ENCODE data around the gene METRNL. TPM values are rescaled to one million over a fixed set of nuclear protein-coding genes. Genes with fewer than 3 reads are reported as not detected.

METRNL gene
- total RNA-seq, 2 experiments from 2014 or later = 16.9 to 23.3 TPM

DNA sequence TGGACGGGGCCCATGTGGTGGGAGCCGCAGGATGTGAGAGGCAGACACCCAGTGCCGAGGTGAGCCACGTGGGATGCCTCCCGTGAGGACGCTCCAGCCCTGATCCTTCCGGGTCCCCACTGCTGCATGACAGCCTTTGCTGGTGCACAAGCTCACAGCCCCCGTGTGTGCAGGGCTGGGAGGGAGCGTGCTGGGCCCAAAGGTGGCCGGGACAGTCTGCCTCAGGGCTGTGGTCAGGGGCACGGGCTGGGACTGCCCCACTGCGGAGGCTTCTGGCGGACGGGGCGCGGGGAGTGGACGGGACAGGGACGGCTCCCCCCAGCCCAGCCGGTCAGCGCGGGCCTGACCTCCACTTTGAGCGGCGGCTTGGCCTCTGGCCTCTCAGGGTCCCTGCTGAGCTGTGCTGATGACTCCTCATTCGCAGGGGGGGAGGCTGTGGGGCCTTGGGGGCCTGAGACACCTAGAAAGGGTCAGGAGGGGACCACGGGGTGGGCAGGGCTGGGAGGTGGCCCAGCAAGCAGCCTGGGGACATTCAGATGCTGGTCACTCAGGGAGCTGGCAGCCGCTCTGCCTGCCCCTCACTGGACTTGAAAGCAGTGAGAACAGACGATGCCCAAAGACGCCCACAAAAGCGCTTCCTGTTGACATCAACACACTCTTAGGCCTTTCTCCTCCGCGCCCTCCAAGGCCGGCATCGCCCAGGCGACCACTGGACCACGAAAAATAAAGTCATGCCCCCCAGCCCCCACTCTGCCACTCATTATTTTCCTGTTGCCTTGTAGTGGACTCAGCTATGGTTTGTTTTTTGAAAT, 9.3 kb upstream of the METRNL start:
- TF ChIP-seq, protein P1, sequence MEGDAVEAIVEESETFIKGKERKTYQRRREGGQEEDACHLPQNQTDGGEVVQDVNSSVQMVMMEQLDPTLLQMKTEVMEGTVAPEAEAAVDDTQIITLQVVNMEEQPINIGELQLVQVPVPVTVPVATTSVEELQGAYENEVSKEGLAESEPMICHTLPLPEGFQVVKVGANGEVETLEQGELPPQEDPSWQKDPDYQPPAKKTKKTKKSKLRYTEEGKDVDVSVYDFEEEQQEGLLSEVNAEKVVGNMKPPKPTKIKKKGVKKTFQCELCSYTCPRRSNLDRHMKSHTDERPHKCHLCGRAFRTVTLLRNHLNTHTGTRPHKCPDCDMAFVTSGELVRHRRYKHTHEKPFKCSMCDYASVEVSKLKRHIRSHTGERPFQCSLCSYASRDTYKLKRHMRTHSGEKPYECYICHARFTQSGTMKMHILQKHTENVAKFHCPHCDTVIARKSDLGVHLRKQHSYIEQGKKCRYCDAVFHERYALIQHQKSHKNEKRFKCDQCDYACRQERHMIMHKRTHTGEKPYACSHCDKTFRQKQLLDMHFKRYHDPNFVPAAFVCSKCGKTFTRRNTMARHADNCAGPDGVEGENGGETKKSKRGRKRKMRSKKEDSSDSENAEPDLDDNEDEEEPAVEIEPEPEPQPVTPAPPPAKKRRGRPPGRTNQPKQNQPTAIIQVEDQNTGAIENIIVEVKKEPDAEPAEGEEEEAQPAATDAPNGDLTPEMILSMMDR (conservative IDR thresholded peaks at IDR 0.05; ENCODE audit: low read length) = no peak
- no peak for TF ChIP-seq EZH2phosphoT487 (IDR thresholded peaks at IDR 0.05; ENCODE audit: borderline replicate concordance, low read depth, low read length)
- ChIA-PET POLR2A (no interaction called here), CTCF (ENCODE audit: unreplicated experiment) (interaction anchor here (0.5 kb wide), 1 partner anchor 174 kb away, joined by 4 read pairs; no protein-coding TSS in a partner anchor)
- Histone ChIP-seq H3K79me2 (ENCODE audit: insufficient read depth, low read depth, low read length) (no peaks in the 10 kb centered on the region), H3K36me3 (ENCODE audit: insufficient read depth, low read length) (no peaks in the 10 kb centered on the region), H3K4me2 (ENCODE audit: low read length) (no peak overlapping the region), H3K9me2 (ENCODE audit: insufficient read depth, low read length) (no peaks in the 10 kb centered on the region), H3K4me1 (ENCODE audit: insufficient read depth, low read length, poor library complexity, severe bottlenecking) (peaks cover 15% of the 10 kb centered on the region), H4K20me1 (ENCODE audit: insufficient read depth, low read length) (no peaks in the 10 kb centered on the region), H3K9me3 (ENCODE audit: low read length) (no peaks in the 10 kb centered on the region), H3K4me3 (ENCODE audit: low read depth, low read length, poor library complexity, severe bottlenecking) (no peak overlapping the region), H3K27ac (ENCODE audit: low read depth, low read length, poor library complexity, severe bottlenecking) (no peak overlapping the region), H2AFZ (ENCODE audit: low read length) (no peak overlapping the region)
- BruUV-seq (replicated peaks) = no TSS peak
- intact Hi-C loops (cut with micrococcal nuclease; ENCODE audit: unreplicated experiment) = no loop called here
- no peak for DNase-seq (ENCODE audit: low spot score)

DNA sequence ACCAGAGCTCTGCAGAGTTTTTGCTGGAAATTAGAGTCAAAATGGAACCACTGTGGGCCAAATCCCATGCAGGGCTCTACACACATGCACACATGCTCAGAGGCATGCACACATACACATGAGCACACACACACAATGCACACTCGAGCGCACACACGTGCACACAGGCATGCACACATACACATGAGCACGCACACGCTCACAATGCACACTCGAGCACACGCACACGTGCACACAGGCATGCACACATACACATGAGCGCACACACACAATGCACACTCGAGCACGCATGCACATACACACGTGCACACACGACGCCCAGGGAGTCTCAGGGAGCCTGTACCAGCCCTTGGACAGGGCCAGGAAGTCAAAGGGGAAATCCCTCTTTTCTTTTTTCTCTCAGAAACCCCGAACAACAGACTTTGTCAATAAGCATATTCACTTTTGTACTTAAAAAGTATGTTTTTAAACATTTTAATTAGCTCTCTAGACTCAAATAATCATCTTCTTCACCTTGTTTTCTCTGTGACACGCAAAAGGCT, 8.5 kb upstream of the METRNL start:
- Histone ChIP-seq H3K9me2 (ENCODE audit: insufficient read depth, low read length) (no peaks in the 10 kb centered on the region), H3K36me3 (ENCODE audit: insufficient read depth, low read length) (no peaks in the 10 kb centered on the region), H2AFZ (ENCODE audit: low read length) (no peak overlapping the region), H3K27ac (ENCODE audit: low read depth, low read length, poor library complexity, severe bottlenecking) (no peak overlapping the region), H3K9me3 (ENCODE audit: low read length) (no peaks in the 10 kb centered on the region), H3K4me3 (ENCODE audit: low read depth, low read length, poor library complexity, severe bottlenecking) (no peak overlapping the region), H4K20me1 (ENCODE audit: insufficient read depth, low read length) (no peaks in the 10 kb centered on the region), H3K4me1 (ENCODE audit: insufficient read depth, low read length, poor library complexity, severe bottlenecking) (peaks cover 15% of the 10 kb centered on the region), H3K4me2 (ENCODE audit: low read length) (no peak overlapping the region), H3K79me2 (ENCODE audit: insufficient read depth, low read depth, low read length) (no peaks in the 10 kb centered on the region)
- TF ChIP-seq, protein P1 (conservative IDR thresholded peaks at IDR 0.05; ENCODE audit: low read length) = no peak
- TF ChIP-seq EZH2phosphoT487 (IDR thresholded peaks at IDR 0.05; ENCODE audit: borderline replicate concordance, low read depth, low read length) = no peak
- ChIA-PET POLR2A (interaction anchor here (0.6 kb wide), 1 partner anchor 38 kb away, joined by 3 read pairs; no protein-coding TSS in a partner anchor), CTCF (ENCODE audit: unreplicated experiment) (interaction anchor here (0.5 kb wide), 1 partner anchor 175 kb away, joined by 4 read pairs; no protein-coding TSS in a partner anchor)
- no peak for DNase-seq (ENCODE audit: low spot score)
- intact Hi-C loops (cut with micrococcal nuclease; ENCODE audit: unreplicated experiment) = no loop called here
- BruUV-seq (replicated peaks) = no TSS peak

DNA sequence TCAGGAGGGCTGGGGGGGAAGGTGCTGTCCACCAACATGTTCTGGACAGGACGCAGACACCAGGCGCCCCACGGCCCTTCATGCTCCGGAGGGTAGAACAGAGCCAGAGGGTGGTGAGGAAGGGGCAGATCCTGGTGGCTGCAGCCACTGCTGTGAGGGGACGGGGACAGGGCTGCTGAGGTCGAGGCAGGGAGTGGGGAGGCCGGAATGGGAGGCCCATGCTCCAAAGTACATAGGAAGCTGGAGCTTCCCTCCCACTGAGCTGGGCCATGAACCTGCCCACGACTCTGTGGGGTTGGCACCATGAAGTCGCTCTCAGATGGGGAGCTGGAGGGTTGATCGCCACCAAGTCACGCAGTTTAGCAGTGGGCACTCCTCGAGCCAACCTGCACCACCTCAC, 8.0 kb upstream of the METRNL start:
- Histone ChIP-seq H3K9me2 (ENCODE audit: insufficient read depth, low read length) (no peaks in the 10 kb centered on the region), H3K79me2 (ENCODE audit: insufficient read depth, low read depth, low read length) (no peaks in the 10 kb centered on the region), H3K4me1 (ENCODE audit: insufficient read depth, low read length, poor library complexity, severe bottlenecking) (peaks cover 15% of the 10 kb centered on the region), H2AFZ (ENCODE audit: low read length) (no peak overlapping the region), H3K4me3 (ENCODE audit: low read depth, low read length, poor library complexity, severe bottlenecking) (no peak overlapping the region), H3K4me2 (ENCODE audit: low read length) (no peak overlapping the region), H3K9me3 (ENCODE audit: low read length) (no peaks in the 10 kb centered on the region), H4K20me1 (ENCODE audit: insufficient read depth, low read length) (no peaks in the 10 kb centered on the region), H3K36me3 (ENCODE audit: insufficient read depth, low read length) (no peaks in the 10 kb centered on the region), H3K27ac (ENCODE audit: low read depth, low read length, poor library complexity, severe bottlenecking) (no peak overlapping the region)
- intact Hi-C loops (cut with micrococcal nuclease; ENCODE audit: unreplicated experiment) = no loop called here
- ChIA-PET POLR2A (interaction anchor here (0.6 kb wide), 1 partner anchor 38 kb away, joined by 3 read pairs; no protein-coding TSS in a partner anchor), CTCF (ENCODE audit: unreplicated experiment) (no interaction called here)
- TF ChIP-seq, protein P1 (conservative IDR thresholded peaks at IDR 0.05; ENCODE audit: low read length) = no peak
- TF ChIP-seq EZH2phosphoT487 (IDR thresholded peaks at IDR 0.05; ENCODE audit: borderline replicate concordance, low read depth, low read length) = no peak
- BruUV-seq (replicated peaks) = no TSS peak
- DNase-seq (ENCODE audit: low spot score) = no peak

All from OCI-LY7 (cell line).